Smooth muscle cell (in vitro differentiated cells): ENCODE results near the gene OTUD7B. TPM values are rescaled to one million over a fixed set of nuclear protein-coding genes. Genes with fewer than 3 reads are reported as not detected.
"Not testable (repeated sequence)": the region's sequence is repeated elsewhere in the genome, so short reads cannot be mapped to it uniquely, and the experiment has no call there.

ENCODE experiments used
- DNase-seq: peaks from one replicate; lab custom pipeline; 2025; ENCODE audit not compliant: unreplicated experiment; lab: John Stamatoyannopoulos, UW
- H2AFZ ChIP-seq: fragments of 200-600 bp; sonication (generic); 2 replicates; pipeline ENCODE4 v1.6.0; 2016; ENCODE audit warnings: antibody characterized with exemption, low read depth, mild to moderate bottlenecking
- H3F3A ChIP-seq: fragments of 200-600 bp; sonication (generic); 2 replicates; pipeline ENCODE4 v1.6.0; 2017; ENCODE audit warnings: antibody characterized with exemption, low read depth
- H3K27ac ChIP-seq: fragments of 200-600 bp; sonication (generic); 2 replicates; pipeline ENCODE4 v1.5.1; 2016; ENCODE audit warnings: low read depth, mild to moderate bottlenecking
- H3K27me3 ChIP-seq: fragments of 200-600 bp; sonication (generic); 2 replicates; pipeline ENCODE4 v1.6.1; 2016; ENCODE audit warnings: low read depth, mild to moderate bottlenecking
- H3K36me3 ChIP-seq: fragments of 200-600 bp; sonication (generic); 2 replicates; pipeline ENCODE4 v1.5.1; 2016; ENCODE audit warnings: low read depth
- H3K4me1 ChIP-seq: fragments of 200-600 bp; sonication (generic); 2 replicates; pipeline ENCODE4 v1.5.1; 2016; ENCODE audit warnings: low read depth
- H3K4me2 ChIP-seq: fragments of 200-600 bp; sonication (generic); 2 replicates; pipeline ENCODE4 v1.6.0; 2016; ENCODE audit warnings: mild to moderate bottlenecking
- H3K4me3 ChIP-seq: fragments of 200-600 bp; sonication (generic); 2 replicates; pipeline ENCODE4 v1.5.1; 2016; ENCODE audit warnings: mild to moderate bottlenecking
- H3K79me2 ChIP-seq: fragments of 200-600 bp; sonication (generic); 2 replicates; pipeline ENCODE4 v1.6.0; 2016; ENCODE audit warnings: low read depth, mild to moderate bottlenecking
- H3K9ac ChIP-seq: fragments of 200-600 bp; sonication (generic); 2 replicates; pipeline ENCODE4 v1.6.0; 2016; ENCODE audit warnings: low read depth
- H3K9me3 ChIP-seq: fragments of 200-600 bp; sonication (generic); replicated peaks from 2 replicates; pipeline ENCODE4 v1.5.1; 2016; ENCODE audit warnings: low read depth
- H4K20me1 ChIP-seq: fragments of 200-600 bp; sonication (generic); 2 replicates; pipeline ENCODE4 v1.6.0; 2016; ENCODE audit warnings: low read depth
- CTCF ChIP-seq: fragments of 200-600 bp; sonication (generic); IDR thresholded peaks from 2 replicates; pipeline ENCODE4 v1.5.1; 2017; ENCODE audit warnings: borderline replicate concordance, mild to moderate bottlenecking, antibody characterized with exemption; ENCODE audit not compliant: insufficient read depth, poor library complexity, severe bottlenecking
- WGBS: methylation state at CpG from one replicate; pipeline ENCODE4 v1.1.7; 2016; ENCODE audit warnings: low lambda C conversion rate; 5-methylcytosine and 5-hydroxymethylcytosine counted together
- polyA plus RNA-seq: library from polyadenylated mRNA; unstranded; fragments of >200 nt; fragmentation: Nextera tagmentation; extraction: Ambion mirVana; gene quantifications from 2 replicates; pipeline ENCODE4 v1.2.1, GENCODE V29; 2016
- total RNA-seq: library from RNA; depleted of rRNA; stranded (reverse); fragments of >200 nt; gene quantifications from 2 replicates; pipeline ENCODE4 v1.2.3, GENCODE V29; 2014

Gene OTUD7B
- total and polyA plus RNA-seq, 2 experiments from 2014 or later: 1.9 to 16.1 TPM

GRCh38 chr1:149962039-149962647, 48.4 kb downstream of the OTUD7B start:
- H3F3A ChIP-seq: peaks cover 11% of the 10 kb centered on the region
- no peaks in the 10 kb centered on the region for H3K27me3 ChIP-seq
- TF ChIP-seq CTCF: peak; percentile 65
- H3K9ac ChIP-seq: no peak overlapping the region
- 41% methylated on average over 3 of the region's 3 CpGs for WGBS
- H3K4me2 ChIP-seq: no peak overlapping the region
- no peak overlapping the region for H3K4me3 ChIP-seq
- H3K79me2 ChIP-seq: no peaks in the 10 kb centered on the region
- no peaks in the 10 kb centered on the region for H3K4me1 ChIP-seq
- no peak for DNase-seq
- peaks cover 4% of the 10 kb centered on the region for H4K20me1 ChIP-seq
- peaks cover 22% of the 10 kb centered on the region for H3K36me3 ChIP-seq
- no peak overlapping the region for H2AFZ ChIP-seq
- H3K27ac ChIP-seq: peak overlapping the region; percentile 42
- no peaks in the 10 kb centered on the region for H3K9me3 ChIP-seq

GRCh38 chr1:149957548-149957947, 53.0 kb downstream of the OTUD7B start:
- not testable (repeated sequence) for H3K27ac ChIP-seq, H3K9ac ChIP-seq, H2AFZ ChIP-seq, H3K9me3 ChIP-seq, H3K4me2 ChIP-seq, H3K4me3 ChIP-seq, H4K20me1 ChIP-seq, H3K79me2 ChIP-seq, DNase-seq, H3K4me1 ChIP-seq, H3F3A ChIP-seq, H3K27me3 ChIP-seq
- 97% methylated on average over 14 of the region's 14 CpGs for WGBS
- peaks cover 16% of the 10 kb centered on the region for H3K36me3 ChIP-seq

- Histone ChIP-seq H3F3A (no peaks in the 10 kb centered on the region), H4K20me1 (no peaks in the 10 kb centered on the region), H3K4me2 (no peak overlapping the region), H3K27ac (no peak overlapping the region), H3K36me3 (no peaks in the 10 kb centered on the region), H3K4me1 (no peaks in the 10 kb centered on the region), H3K4me3 (no peak overlapping the region), H3K79me2 (no peaks in the 10 kb centered on the region), H3K9ac (no peak overlapping the region), H3K27me3 (no peaks in the 10 kb centered on the region), H2AFZ (no peak overlapping the region), H3K9me3 (no peaks in the 10 kb centered on the region)
- no peak for DNase-seq
- WGBS: 80% methylated on average over 6 of the region's 6 CpGs
- TF ChIP-seq CTCF: no peak
Observed at GRCh38 chr1:149949911-149950310, 60.6 kb downstream of the OTUD7B start.

- no peak for TF ChIP-seq CTCF
- H3K4me1 ChIP-seq: no peaks in the 10 kb centered on the region
- H3K27me3 ChIP-seq: no peaks in the 10 kb centered on the region
- H3K9me3 ChIP-seq: no peaks in the 10 kb centered on the region
- H3K27ac ChIP-seq: no peak overlapping the region
- no peak overlapping the region for H3K9ac ChIP-seq
- H3K79me2 ChIP-seq: no peaks in the 10 kb centered on the region
- H3K36me3 ChIP-seq: no peaks in the 10 kb centered on the region
- no peak for DNase-seq
- H2AFZ ChIP-seq: no peak overlapping the region
- no peak overlapping the region for H3K4me3 ChIP-seq
- peaks cover 22% of the 10 kb centered on the region for H3F3A ChIP-seq
- no peak overlapping the region for H3K4me2 ChIP-seq
- 94% methylated on average over 4 of the region's 4 CpGs for WGBS
- H4K20me1 ChIP-seq: no peaks in the 10 kb centered on the region
Observed at GRCh38 chr1:149945206-149945605, 65.3 kb downstream of the OTUD7B start.
